C4-2B (cell line): ENCODE measurements around the gene CASP3.

ENCODE experiments used
- CTCF ChIP-seq: fragments of 450-650 bp; conservative IDR thresholded peaks from 2 replicates; pipeline ENCODE4 v1.5.1; 2017; ENCODE audit warnings: mild to moderate bottlenecking
- ZFX ChIP-seq: fragments of 450-650 bp; IDR thresholded peaks from 2 replicates; pipeline ENCODE4 v1.6.1; 2017

DNA sequence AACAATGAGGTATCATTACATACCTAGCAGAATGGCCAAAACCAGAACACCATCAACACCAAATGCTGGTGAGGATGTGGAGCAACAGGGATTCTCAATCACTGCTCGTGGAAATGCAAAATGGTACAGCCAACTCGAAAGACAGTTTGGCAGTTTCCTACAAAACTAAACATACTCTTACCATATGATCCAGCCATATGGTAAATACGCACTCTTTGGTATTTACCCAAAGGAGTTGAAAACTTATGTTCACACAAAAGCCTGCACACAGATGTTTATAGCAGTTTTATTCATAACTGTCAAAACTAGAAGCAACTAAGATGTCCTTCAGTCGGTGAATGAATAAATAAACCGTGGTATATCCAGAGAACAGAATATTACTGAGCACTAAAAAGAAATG is 7.8 kb downstream of the CASP3 start:
- TF ChIP-seq CTCF: no peak
- no peak for TF ChIP-seq ZFX
